GM21825 (cell line): ENCODE results near the gene U2AF2.

ENCODE experiments used
- ATAC-seq: cut with Tn5 transposase; IDR thresholded peaks from one replicate; pipeline ENCODE4 v1.9.1; 2021; ENCODE audit warnings: mild to moderate bottlenecking, moderate library complexity; ENCODE audit not compliant: unreplicated experiment

Gene U2AF2

DNA sequence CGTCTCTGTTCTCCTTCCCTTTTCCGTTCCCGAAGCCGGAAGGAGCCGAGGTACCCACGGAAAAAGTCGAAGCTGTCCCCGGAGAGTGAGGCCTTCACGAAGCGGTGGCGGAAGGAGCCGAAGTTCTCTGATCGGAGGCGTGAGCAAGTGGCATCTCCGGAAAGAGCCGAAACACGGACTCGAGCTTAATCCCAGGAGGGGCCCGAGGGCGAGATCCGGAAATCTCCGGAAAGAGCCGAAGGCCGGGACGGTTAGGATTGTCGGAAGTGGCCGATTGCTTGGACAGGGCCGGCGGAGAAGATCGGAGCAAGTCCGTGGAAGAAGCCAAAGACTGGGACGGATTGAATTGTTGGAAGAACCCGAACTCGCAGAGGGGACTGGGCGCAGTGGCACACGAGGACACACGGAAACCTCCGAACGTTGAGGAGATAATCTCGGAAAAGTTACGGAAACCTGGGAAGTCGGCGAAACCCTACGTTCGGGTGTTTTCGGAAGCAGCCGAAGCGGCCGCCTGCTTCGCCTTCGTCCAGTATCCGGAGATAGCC is 440 bp upstream of the U2AF2 start:
- peak; percentile 46 for ATAC-seq

DNA sequence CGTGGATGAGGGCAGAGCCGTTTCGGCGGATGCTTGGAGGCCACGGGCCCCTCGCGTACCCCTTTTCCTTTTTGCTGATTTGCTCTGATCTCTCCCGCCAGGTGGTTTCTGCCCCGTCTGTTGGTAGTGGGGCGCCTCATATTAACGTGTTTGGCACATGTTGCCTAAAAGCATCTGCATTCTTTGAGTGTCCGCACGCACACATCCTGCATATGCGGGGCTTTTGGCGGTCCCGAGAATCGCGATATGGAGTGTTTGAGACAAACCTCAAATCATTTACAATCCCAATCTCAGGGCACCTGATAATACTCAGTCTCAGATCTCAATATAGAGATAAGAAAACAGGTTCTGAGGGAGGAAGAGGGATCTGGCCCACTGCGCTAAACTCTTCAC is 809 bp downstream of the U2AF2 start:
- no peak for ATAC-seq

DNA sequence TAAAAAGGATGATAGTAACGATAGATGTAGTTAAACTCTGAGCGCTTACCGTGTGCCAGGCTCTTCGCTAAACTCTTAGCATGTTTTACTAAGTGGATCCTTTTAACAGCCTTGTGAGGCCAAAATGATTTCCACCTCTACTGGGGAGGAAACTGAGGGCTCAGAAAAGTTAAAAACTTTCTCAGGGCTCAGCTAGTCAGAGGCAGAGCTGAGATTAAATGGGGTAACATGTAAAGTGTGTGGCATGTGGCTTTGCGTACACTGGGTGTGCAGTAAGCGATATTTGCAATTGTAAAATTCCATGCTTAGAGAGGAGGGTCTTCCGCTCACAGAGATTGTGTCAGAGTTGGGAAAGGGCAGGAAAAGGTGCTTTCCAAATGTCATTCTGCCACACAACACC is 1.7 kb downstream of the U2AF2 start:
- ATAC-seq: no peak

DNA sequence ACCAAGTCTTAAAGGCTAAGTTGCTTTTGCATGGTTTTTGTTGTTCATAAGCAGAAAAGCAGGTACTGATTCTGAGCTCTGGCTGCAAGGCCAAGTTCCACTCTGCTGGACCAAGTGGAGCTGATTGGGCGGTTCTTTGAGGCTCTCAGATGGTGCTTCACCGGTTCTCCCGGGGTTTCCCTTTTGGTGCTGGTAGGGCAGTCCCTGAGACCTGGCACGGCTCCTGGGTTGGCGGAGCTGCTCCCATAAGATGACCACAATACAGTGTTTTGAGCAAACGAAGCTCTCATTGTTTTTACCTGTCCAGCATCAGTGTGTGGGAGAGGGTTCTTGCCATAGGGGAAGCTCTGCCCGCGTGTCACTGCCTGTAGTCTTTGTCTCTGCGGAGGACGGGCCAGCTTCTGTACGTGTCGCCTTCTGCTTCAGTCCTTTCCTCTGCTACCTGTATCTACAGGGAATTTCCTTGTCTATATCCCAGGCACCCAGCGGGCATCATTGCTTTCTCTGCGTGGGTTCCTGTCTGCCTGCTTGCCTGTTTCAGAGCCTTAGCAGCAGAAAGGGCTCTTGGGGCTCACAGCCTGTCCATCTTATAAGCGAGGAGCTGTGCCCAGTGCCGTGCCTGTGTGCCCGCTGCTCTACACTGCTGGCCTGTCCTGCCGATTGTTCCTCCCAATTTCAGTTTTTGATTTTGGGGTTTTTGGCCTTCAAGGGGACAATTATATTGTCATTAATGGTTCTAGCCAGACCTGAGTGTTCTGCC is 2.3 kb downstream of the U2AF2 start:
- no peak for ATAC-seq

DNA sequence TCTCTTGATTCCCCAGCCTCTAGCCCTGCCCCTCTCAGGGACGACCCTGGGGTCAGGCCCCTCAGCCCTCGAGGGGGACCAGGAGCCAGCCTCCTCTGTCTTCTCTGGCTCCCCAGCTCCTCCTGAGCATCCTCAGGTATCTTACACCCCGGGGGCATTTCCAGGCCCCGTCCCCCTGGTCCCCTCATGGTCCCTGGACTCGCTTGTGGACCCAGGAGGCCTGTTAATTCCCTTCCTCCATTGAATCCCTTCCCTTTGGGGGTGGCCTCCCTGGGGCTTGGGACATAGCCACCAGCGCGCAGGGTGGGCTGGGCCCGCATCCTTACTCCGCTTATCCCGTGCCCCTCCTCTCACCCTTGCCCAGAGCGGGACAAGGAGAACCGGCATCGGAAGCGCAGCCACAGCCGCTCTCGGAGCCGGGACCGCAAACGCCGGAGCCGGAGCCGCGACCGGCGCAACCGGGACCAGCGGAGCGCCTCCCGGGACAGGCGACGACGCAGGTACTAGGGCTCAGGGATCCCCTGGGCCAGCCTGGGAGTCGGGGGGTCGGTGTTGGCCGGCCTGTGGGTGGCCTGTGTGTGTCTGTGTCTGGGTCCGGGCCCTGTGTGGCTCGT is 4.1 kb downstream of the U2AF2 start:
- ATAC-seq: no peak

DNA sequence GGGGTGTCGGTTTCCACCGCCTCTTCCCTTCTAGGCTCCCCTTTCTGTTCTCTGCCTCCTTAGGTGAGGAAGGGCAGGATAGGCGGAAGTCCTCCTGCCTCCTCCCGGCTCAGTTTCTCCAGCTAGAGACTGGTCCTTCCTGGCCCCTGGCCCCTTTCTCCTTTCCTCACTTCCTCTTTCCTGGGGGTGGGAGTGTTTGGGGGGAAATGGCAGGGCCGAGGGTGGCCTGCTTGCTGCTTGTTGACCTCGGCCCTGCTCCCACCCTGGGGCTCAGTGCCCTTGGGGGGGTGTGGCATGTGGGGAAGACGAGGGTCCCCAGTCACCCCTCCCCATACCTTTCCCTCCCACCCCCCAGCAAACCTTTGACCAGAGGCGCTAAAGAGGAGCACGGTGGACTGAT is 5.0 kb downstream of the U2AF2 start:
- ATAC-seq: no peak

DNA sequence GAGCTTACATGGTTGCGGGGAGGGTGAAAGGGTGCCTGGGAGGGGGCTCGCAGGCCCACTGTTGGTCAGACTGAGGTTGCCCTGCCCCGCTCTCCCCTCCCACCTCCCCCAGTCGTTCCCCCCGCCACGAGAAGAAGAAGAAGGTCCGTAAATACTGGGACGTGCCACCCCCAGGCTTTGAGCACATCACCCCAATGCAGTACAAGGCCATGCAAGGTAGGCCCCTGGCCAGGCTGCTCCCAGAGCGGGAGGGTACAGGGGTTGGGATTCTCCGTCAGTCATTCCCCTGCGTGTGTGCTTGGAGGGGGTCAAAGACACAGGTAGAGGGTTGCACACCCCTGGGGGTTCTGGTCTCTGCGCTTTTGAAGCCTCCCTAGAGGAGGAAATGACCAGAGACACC is 5.6 kb downstream of the U2AF2 start:
- ATAC-seq: no peak

DNA sequence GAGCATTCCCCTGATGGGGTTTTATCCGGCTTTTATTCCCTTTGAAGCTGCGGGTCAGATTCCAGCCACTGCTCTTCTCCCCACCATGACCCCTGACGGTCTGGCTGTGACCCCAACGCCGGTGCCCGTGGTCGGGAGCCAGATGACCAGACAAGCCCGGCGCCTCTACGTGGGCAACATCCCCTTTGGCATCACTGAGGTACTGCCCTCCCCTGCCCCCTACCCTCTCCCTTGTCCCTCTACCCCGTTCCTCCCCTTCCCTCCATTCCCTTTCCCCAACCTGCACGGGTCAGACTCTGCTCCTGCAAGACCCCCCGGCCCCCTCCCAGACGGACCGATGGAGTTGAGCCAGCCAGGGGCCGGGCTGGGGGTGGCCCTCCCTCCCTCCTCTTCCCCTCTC is 6.2 kb downstream of the U2AF2 start:
- ATAC-seq: no peak

DNA sequence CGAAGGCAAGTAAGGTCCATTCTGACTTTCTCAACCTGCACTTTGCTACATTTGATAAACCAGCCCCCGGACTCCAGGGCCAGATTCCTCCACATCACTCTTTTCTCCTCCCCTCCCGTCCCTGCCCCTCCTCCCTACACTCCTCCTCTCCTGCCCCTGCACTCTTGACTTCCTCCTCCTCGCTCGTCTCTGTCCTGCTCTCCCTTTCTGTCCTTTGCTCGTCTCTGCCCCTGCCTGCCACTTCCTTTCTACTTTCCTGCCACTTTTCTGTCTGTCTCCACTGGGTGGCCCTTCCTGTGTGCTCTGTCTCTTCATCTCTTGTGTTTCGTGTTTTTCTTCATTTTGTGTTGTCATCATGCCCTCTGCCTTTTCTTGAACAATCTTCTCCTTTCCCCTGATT is 7.0 kb downstream of the U2AF2 start:
- ATAC-seq: no peak

DNA sequence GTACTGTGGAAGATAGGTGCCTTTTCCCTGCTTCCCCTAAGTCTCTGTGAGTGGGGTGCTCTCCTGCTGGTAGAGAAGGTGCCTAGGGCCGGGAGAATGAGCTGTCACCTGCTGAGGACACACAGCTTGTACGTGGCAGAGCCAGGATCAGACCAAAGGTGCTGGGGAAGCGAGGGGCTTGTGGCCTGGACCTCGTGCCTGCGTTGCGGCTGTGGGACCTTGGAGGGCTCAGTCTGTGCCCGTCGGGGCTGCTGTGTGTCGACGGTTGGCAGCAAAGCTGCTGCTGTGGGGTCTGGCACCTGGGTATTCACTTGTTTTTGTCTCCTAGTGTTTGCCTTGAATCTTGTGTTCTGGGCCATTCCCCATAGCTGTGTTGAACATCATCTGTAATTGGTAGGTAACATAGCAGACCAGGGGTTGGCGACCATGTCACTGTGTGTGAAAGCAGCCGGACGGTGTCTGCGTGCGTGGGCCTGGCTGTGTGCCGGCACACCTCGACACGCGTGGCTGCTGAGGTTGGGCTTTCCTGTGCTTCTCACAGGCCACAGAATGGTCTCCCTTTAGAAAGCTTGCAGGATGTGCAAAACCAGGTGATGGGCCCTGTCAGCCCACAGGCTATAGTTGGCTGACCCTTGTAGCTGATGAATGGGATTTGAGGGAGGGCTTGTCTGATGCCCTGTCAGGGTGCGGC is 9.2 kb downstream of the U2AF2 start:
- no peak for ATAC-seq

DNA sequence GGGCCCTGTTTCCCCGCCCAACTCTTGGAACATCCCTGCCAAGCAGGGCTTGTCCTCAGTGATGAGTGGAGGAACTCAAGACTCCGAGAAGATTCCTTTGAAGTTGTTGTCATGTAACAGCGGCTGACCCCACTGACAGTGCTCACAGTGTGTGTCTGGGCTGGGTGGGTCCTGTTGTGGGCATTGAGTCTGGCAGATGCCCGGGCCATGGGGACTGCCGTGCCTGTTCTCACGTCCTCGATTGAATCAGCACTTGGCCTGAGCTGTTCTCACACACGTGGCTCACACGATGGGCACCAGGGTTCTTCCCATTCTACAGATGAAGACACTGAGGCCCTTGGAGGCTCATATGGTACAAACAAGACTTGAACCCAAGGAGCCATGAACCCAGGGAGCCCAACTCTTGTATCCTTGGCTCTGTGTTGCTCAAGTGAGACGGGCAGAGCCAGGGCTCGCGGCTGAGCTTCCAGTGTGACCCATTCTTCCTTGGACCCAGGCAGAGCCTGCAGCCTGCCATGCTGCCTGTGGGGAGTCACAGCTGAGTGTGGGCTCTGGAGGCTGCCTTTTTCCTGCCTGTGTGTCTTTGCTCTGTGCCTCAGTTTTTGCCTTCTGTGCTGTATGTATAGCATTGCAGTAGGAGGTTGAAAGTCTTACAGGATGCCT is 11.6 kb downstream of the U2AF2 start:
- no peak for ATAC-seq

DNA sequence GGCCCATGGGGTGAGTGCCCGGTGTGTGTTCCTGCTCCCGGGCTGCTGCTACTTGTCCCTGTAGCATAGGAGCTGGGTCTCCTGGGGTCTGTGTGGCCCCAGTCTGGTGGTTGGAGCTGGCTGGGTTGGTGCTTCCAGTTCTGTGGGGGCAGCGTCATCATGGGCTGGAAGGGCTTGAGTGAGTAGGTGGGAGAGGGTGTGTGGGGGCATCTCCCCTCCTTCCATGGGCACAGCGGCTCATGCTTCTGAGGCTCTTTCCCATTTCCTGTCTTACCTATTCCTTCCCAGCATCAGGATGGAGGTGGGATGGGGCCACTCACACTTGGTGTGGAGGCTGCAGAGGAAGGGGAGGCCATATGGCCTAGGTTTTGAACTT is 12.2 kb downstream of the U2AF2 start:
- no peak for ATAC-seq

DNA sequence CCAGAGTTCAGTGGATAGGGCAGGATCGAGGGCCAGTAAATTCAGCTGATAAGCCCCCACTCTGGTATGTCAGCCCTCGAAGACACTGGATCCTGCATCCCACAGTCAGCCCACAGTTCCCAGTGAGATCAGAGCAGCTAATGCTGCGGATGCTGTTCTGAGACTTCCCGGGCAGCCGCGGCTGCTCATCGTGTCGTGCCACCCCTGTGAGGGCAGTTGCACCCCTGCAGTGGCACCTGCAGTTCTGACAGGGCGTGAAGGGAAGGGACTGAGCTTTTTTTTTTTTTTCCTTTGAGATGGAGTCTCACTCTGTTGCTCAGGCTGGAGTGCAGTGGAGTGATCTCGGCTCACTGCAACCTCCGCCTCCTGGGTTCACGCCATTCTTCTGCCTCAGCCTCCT is 12.7 kb downstream of the U2AF2 start:
- ATAC-seq: no peak

DNA sequence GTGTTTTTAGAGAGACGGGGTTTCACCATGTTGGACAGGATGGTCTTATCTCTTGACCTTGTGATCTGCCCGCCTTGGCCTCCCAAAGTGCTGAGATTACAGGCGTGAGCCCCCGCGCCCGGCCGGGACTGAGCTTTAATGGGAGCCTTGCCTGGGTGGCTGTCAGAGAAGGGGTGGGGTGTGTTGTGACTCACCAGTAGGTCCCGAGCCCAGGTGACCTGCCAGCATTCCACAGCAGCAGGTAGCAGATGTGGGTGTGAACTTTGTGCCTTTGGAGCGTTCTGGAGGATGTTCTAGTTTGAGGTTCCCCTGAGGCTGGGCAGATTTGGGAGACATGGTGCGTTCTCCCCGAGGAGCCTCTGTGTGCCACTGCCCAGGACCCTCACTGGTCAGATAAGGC is 13.1 kb downstream of the U2AF2 start:
- no peak for ATAC-seq

DNA sequence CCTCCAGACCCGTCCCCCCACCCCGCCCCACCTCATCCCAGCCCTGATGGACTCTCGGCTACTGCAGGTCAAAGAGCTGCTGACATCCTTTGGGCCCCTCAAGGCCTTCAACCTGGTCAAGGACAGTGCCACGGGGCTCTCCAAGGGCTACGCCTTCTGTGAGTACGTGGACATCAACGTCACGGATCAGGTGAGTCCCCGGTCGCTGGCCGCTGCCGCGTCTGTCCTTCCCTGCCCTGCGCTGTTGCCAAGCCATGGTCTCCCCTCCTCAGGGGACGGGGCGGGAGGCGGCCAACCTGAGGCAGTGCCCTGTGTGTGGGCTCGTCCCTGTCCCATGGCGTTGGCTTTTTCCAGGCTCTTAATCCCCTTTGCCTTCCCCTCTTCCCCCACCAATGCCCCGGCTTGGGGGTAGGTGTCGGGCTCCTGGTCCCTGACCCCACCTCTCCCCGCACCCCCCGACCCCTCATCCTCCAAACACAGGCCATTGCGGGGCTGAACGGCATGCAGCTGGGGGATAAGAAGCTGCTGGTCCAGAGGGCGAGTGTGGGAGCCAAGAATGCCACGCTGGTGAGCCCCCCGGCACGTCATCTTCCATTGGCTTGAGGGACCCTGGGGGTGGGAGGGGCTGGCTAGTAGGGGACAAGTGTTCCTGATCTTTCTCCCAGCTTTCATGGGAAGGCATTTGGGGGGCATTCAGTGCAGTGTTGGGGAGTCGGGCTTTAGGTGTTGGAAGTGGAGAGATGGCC is 13.9 kb downstream of the U2AF2 start:
- no peak for ATAC-seq

DNA sequence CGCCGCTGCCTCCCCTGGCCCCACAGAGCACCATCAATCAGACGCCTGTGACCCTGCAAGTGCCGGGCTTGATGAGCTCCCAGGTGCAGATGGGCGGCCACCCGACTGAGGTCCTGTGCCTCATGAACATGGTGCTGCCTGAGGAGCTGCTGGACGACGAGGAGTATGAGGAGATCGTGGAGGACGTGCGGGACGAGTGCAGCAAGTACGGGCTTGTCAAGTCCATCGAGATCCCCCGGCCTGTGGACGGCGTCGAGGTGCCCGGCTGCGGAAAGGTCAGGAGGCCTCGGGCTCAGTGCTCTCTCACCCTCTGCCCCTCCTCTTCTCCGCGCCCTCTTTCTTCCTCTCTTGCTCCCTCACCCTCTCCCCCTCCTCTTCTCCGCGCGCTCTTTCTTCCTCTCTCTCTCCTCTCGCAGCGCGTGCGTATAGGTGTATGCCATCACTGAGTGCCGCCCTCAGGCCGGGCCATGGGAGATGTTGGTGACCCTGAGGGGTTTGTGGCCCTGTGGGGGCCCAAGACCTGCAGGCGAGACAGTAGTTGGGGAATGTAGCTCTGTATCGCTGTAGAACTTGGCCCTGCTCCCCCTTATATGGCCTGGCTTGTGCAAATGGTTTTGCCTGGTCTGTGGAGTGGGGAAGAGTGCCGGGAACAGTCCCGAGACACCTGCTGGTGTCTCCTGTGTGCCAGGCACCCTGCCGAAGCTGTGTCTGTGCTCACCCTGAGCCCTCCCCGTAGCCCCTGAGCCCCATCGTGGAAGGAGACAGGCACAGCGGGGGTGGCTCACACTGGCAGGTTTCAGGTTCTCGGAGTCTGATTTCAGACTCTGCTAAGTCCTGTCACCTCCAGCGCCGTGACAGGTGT is 14.8 kb downstream of the U2AF2 start:
- no peak for ATAC-seq

DNA sequence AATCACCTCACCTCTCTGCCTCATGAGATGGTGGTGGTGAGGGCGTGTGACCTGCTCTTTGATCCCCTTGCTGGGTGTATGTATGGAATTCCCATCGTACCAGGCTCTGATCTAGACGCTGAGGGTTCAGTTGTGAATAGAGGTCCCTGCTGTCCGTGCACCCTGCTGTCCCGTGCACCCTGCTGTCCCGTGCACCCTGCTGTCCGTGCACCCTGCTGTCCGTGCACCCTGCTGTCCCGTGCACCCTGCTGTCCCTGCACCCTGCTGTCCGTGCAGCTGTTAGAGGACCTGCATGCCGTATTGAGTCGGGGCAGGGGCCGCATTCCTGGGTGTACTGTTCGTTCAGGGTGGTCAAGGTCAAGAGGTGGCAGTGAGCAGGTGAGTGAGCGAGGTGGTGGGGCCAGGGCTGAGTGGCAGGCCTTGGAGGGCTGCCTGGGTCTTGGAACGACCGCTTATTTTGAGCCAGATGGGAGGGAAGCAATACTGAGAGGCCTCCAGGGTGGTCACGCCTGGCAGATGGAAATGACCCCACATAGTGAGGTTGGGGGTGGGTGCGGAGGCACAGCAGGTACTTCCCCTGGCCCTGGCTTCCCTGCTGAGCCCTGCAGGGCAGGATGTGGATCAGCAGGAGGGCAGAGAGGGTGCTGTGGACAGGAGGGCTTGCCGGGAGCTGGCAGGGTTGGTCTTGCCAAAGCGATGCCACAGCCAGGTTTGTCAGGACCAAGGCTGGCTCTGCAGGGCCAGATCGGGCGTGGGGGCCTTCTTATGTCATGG is 15.6 kb downstream of the U2AF2 start:
- ATAC-seq: no peak

DNA sequence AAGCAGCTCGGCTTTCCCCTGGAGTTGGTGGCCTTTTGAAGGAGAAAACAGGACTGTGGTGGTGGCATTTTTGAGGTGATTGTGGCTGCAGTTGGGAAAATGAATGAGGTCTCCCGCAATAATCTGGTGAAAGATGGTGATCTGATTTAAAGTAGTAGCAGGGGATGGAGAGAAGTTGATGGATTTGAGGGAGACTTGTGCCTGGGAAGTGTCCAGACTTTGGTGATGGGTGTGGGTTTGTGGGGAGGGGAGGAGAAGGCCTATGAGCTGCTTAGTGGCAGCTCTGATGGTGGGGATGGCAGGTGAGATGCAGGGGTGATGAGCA is 16.2 kb downstream of the U2AF2 start:
- no peak for ATAC-seq

DNA sequence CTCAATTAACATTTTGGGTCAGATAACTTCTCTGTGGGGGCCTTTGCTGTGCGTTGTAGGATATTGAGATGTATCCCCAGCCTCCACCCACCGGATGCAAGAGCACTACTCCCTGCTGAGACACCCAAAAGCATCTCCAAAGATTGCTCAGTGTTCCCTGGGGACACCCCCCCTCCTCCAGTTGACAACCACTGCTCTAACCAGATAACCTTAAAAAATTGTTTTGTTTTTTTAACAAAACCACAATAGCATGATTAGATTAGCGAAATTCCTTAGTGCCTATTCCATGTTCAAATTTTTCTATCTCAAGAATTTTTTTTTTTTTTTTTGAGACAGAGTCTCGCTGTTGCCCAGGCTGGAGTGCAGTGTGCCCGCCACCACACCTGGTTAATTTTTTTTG is 17.6 kb downstream of the U2AF2 start:
- ATAC-seq: no peak
